HEK293T (cell line): ENCODE results near the gene INAVA.

Experiments
- ARNT ChIP-seq: fragments of 450-650 bp; IDR thresholded peaks from 2 replicates; pipeline ENCODE4 v1.6.1; 2017; ENCODE audit warnings: mild to moderate bottlenecking
- CTBP1 ChIP-seq: fragments of 450-650 bp; IDR thresholded peaks from 2 replicates; pipeline ENCODE4 v1.6.1; 2016; ENCODE audit warnings: borderline replicate concordance
- L3MBTL2 ChIP-seq: fragments of 450-650 bp; conservative IDR thresholded peaks from 2 replicates; pipeline ENCODE4 v1.6.1; 2016; ENCODE audit warnings: mild to moderate bottlenecking
- NFRKB ChIP-seq: fragments of 450-650 bp; IDR thresholded peaks from 2 replicates; pipeline ENCODE4 v1.6.1; 2016; ENCODE audit warnings: mild to moderate bottlenecking, moderate library complexity
- SP1 ChIP-seq: fragments of 450-650 bp; IDR thresholded peaks from 2 replicates; pipeline ENCODE4 v1.6.1; 2017
- SUZ12 ChIP-seq: fragments of 450-650 bp; IDR thresholded peaks from 2 replicates; pipeline ENCODE4 v1.6.1; 2016; ENCODE audit warnings: mild to moderate bottlenecking
- TARDBP ChIP-seq: fragments of 450-650 bp; IDR thresholded peaks from 2 replicates; pipeline ENCODE4 v1.6.1; 2016
- ZNF384 ChIP-seq: fragments of 450-650 bp; IDR thresholded peaks from 2 replicates; pipeline ENCODE4 v1.6.1; 2016

DNA sequence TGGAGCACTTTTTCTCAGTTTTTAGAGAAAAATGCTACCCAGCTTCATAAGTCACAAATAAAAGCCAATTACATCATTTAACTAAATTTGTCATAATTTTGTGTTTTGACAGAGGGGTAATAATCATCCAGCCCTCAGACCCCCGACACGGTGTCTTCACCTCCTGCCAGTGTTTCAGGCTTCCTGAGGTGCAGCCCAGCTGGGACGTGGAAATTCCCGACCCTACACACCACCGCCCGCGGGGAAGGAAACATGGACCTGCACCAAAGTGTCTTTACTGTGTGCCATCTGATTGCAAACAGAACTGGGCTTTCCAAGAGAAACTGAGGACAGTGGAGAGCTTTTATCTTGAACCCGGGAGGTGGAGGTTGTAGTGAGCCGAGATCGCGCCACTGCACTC, 7.7 kb upstream of the INAVA start:
- TF ChIP-seq SUZ12 (no peak), ARNT (no peak), CTBP1 (no peak), TARDBP (no peak), NFRKB (no peak), L3MBTL2 (no peak), SP1 (no peak), ZNF384 (no peak)
